ENCODE data around the gene NEK4.
"Not testable (repeated sequence)": the region's sequence is repeated elsewhere in the genome, so short reads cannot be mapped to it uniquely, and the experiment has no call there.

NEK4 gene

GRCh38 chr3:52730681-52731080 lies 40.1 kb downstream of the NEK4 start:
- DNase-seq = no peak

- DNase-seq = not testable (repeated sequence)
Observed at GRCh38 chr3:52728753-52729152, 42.0 kb downstream of the NEK4 start.

GRCh38 chr3:52724511-52724910 lies 46.2 kb downstream of the NEK4 start:
- DNase-seq = no peak

GRCh38 chr3:52723935-52724334 lies 46.8 kb downstream of the NEK4 start:
- no peak for DNase-seq

- no peak for DNase-seq
Observed at GRCh38 chr3:52722491-52722890, 48.2 kb downstream of the NEK4 start.

GRCh38 chr3:52721730-52722008 lies 49.1 kb downstream of the NEK4 start:
- no peak for DNase-seq

GRCh38 chr3:52721002-52721729 lies 49.6 kb downstream of the NEK4 start:
- DNase-seq = no peak

- no peak for DNase-seq
Observed at GRCh38 chr3:52719618-52720017, 51.1 kb downstream of the NEK4 start.

GRCh38 chr3:52715714-52716305 lies 54.9 kb downstream of the NEK4 start:
- DNase-seq = no peak

- DNase-seq = no peak
Observed at GRCh38 chr3:52714335-52715302, 56.1 kb downstream of the NEK4 start.

GRCh38 chr3:52712291-52713212 lies 58.2 kb downstream of the NEK4 start:
- DNase-seq = no peak

GRCh38 chr3:52710512-52710911 lies 60.2 kb downstream of the NEK4 start:
- no peak for DNase-seq

- DNase-seq = no peak
Observed at GRCh38 chr3:52707585-52707984, 63.2 kb downstream of the NEK4 start.

- peak in 1 of 2 experiments; percentile 41 for DNase-seq
Observed at GRCh38 chr3:52705688-52706686, 64.8 kb downstream of the NEK4 start, which contains the start of the genes GLT8D1 and SPCS1. Gene GLT8D1, minus strand, starts transcription at chr3:52705791. Its CDS starts 5,331 bp downstream, at chr3:52700460. Gene SPCS1, plus strand, starts transcription at chr3:52706106. Its CDS starts 141 bp downstream, at chr3:52706247.

GRCh38 chr3:52705438-52705687 lies 65.4 kb downstream of the NEK4 start:
- no peak for DNase-seq

GRCh38 chr3:52704611-52705437 lies 65.9 kb downstream of the NEK4 start:
- no peak for DNase-seq

GRCh38 chr3:52703341-52703740 lies 67.4 kb downstream of the NEK4 start:
- no peak for DNase-seq

- no peak for DNase-seq
Observed at GRCh38 chr3:52697632-52697965, 73.1 kb downstream of the NEK4 start.

GRCh38 chr3:52696830-52697631 lies 73.7 kb downstream of the NEK4 start:
- no peak for DNase-seq
